Motor neuron (in vitro differentiated cells): Measurements from ENCODE around the gene CFAP97D1. TPM values are rescaled to one million over a fixed set of nuclear protein-coding genes. Genes with fewer than 3 reads are reported as not detected.
A peak's percentile ranks its signal among the peaks of the same experiment; 100 is the strongest.

Experiments used
- ATAC-seq, 8 experiments: fragments of 200-7000 bp; cut with Tn5 transposase; replicated peaks in 6 of 8; 2 replicates each; pipeline ENCODE4 v1.8.0; 2021; ENCODE audit warnings: mild to moderate bottlenecking in 8 of 8, moderate library complexity in 8 of 8
- H3K27ac ChIP-seq, 2 donors: fragments of 250-450 bp; sonication (Bioruptor Pico); 2 replicates each; pipeline ENCODE4 v1.9.0; 2021; ENCODE audit warnings: antibody characterized with exemption in 2 of 2, mild to moderate bottlenecking in 2 of 2, moderate library complexity in 1 of 2
- H3K4me1 ChIP-seq, 2 donors: fragments of 250-450 bp; sonication (Bioruptor Pico); replicated peaks in 1 of 2; 2 replicates each; pipeline ENCODE4 v1.6.1; 2021; ENCODE audit warnings: antibody characterized with exemption in 2 of 2, mild to moderate bottlenecking in 2 of 2, moderate library complexity in 1 of 2
- H3K4me3 ChIP-seq, 5 donors: fragments of 250-450 bp; sonication (Bioruptor Pico); 2 replicates each; pipeline ENCODE4 v1.9.0; 2021; ENCODE audit warnings: antibody characterized with exemption in 5 of 5, mild to moderate bottlenecking in 5 of 5, moderate library complexity in 4 of 5
- WGBS, 10 experiments: fragments of 450-650 bp; shearing (Covaris generic); methylation state at CpG; one replicate each; pipeline ENCODE4 v1.0.0; 2022; 5-methylcytosine and 5-hydroxymethylcytosine counted together
- in situ Hi-C, 9 experiments: fragments of 400-800 bp; cut with MboI; loops; one replicate each; pipeline ENCODE4 v1.15.0; 2021; ENCODE audit warnings: low sequenced_read_pairs in 9 of 9, low pct_unique_long_range_greater_than_20kb in 2 of 9; ENCODE audit not compliant: unreplicated experiment in 9 of 9
- total RNA-seq, 8 experiments: library from RNA; unstranded; fragments of 300-600 nt; gene quantifications; 2 replicates each; pipeline versions ENCODE4 v1.2.3 to v1.2.4, GENCODE V29; 2022

Gene CFAP97D1
- total RNA-seq, 8 experiments from 2014 or later, result 0.05 to 0.43 (median 0.14) TPM; not detected in 1

DNA sequence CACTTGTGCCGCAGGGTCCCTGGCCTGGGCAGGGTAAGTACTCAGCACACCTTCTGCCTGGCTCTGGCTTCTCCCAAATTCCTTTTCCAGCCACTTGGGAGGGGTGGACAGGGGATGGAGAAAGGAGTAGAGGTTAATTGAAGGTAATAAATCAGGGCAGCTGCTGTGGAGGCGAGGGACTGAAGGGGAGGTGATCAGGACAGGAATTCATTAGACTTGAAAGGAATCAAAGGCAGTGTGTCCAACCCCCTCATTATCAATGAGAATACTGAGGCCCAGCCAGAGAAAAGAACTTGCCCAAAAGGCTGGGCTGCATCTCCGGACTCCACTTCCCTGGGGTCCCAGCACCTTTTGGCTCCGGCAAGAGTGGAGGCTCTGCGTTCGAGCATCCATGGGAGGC lies 24.0 kb upstream of the CFAP97D1 start:
- WGBS, 10 experiments, result 8 to 100% (median 45%) methylated on average over 1 to 6 of the region's 6 CpGs; no CpG with 5 or more reads in 4 of the 10 experiments
- no peak overlapping the region for H3K4me3 ChIP-seq
- in situ Hi-C loops, result loop anchor here in 6 of 9 experiments (10.0 kb wide), 3 partner anchors 51 to 181 kb away; no protein-coding TSS in a partner anchor

DNA sequence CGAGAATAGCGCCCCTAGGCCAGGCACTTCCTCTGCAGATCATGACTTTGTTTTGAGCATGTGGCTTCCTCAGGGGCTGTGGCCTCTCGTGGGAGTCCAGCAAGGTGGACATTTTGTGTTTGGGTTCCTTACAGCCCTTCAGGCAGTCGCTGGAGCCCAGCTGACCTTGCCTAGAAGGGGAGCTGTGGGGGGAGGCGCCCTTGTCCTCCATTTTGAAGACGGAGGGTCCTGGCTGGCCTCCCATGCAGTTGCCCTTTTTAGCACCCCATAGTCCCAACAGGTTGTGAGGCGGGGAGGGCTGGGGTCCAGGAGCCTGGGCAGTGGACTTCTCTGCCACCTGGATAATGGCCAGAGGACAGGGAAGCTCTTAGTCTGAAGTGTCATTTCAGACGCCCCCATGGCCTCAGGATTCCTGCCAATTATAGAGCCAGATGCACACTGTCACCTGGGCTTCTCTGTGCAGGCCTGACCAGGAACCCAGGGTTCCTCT lies 23.0 kb upstream of the CFAP97D1 start:
- Histone ChIP-seq H3K27ac (no peak overlapping the region), H3K4me3 (no peak overlapping the region), H3K4me1 (peaks cover 33 to 39% of the 10 kb centered on the region in 2 donors)
- WGBS, 10 experiments, result 14 to 100% (median 61%) methylated on average over 1 to 3 of the region's 8 CpGs; no CpG with 5 or more reads in 4 of the 10 experiments
- ATAC-seq, result no peak
- in situ Hi-C loops, result loop anchor here in 6 of 9 experiments (10.0 kb wide), 3 partner anchors 52 to 182 kb away; no protein-coding TSS in a partner anchor

More for the DNA sequence above, 24.0 kb upstream of the CFAP97D1 start:
- Histone ChIP-seq H3K27ac (no peak overlapping the region), H3K4me1 (peaks cover 33 to 39% of the 10 kb centered on the region in 2 donors)
- peak in 4 of 8 experiments; percentile 10 to 21 (median 16) for ATAC-seq

DNA sequence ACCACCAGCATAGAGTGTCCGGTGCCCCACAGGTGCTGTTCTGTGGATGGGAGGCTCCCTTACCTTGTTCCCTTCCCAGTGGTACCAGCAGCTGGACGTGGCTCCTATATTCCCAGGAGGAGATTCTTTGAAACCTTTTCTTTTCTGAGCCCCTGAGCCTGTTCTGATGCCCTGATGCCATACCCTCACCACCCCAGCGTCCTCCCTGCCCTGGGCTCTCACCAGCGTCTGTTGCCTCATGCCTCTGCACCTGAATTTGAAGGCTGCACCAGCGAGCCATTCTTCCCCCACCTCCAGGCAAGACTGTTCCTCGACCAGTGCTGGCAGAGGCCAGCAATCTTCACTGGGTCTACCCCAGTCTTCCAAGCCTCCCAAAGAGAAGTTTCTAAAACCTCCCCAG lies 22.1 kb upstream of the CFAP97D1 start:
- ATAC-seq, result no peak
- in situ Hi-C loops, result loop anchor here in 6 of 9 experiments (10.0 kb wide), 3 partner anchors 53 to 183 kb away; no protein-coding TSS in a partner anchor
- peaks cover 33 to 39% of the 10 kb centered on the region in 2 donors for H3K4me1 ChIP-seq
- H3K4me3 ChIP-seq, result no peak overlapping the region
- H3K27ac ChIP-seq, result no peak overlapping the region
- WGBS, 10 experiments, result 87 to 90% methylated on average over 2 to 3 of the region's 6 CpGs; no CpG with 5 or more reads in 8 of the 10 experiments

- in situ Hi-C loops, result loop anchor here in 6 of 9 experiments (10.0 kb wide), 3 partner anchors 54 to 184 kb away; no protein-coding TSS in a partner anchor
- Histone ChIP-seq H3K4me1 (peaks cover 33 to 39% of the 10 kb centered on the region in 2 donors), H3K4me3 (no peak within 1 kb of the TSS), H3K27ac (no peak within 1 kb of the TSS)
- WGBS, 10 experiments, result 53 to 96% (median 75%) methylated on average over 4 to 11 of the region's 24 CpGs; no CpG with 5 or more reads in 2 of the 10 experiments
- ATAC-seq, result no peak
Measured at GRCh38 chr17:43758497-43759174, 21.6 kb upstream of the CFAP97D1 start, which contains the start of gene SOST. Gene SOST (minus strand): TSS chr17:43758791. CDS start chr17:43758741, 50 bp downstream.

DNA sequence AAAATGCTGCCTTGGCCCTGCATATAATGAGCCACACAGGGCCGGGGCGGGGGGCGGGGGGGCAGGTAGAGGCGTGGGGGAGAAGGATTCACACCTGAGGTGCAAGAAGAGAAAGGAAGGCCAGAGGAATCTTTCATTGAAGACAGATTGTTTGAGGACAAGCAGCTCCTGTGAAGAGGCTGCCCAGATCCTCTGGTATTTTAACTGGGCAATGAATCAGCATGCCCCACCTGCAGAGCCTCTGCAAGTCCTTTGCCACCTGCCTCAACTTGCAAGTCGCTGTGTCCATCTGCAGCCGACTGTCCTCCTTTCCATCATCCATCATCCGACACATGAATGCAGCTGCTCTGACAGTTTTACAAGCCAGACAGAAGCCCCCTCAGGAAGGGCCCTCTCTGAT lies 20.4 kb upstream of the CFAP97D1 start:
- in situ Hi-C loops, result loop anchor here in 8 of 9 experiments (10.0 kb wide), 4 partner anchors 55 to 185 kb away; no protein-coding TSS in a partner anchor
- H3K4me3 ChIP-seq, result no peak overlapping the region

DNA sequence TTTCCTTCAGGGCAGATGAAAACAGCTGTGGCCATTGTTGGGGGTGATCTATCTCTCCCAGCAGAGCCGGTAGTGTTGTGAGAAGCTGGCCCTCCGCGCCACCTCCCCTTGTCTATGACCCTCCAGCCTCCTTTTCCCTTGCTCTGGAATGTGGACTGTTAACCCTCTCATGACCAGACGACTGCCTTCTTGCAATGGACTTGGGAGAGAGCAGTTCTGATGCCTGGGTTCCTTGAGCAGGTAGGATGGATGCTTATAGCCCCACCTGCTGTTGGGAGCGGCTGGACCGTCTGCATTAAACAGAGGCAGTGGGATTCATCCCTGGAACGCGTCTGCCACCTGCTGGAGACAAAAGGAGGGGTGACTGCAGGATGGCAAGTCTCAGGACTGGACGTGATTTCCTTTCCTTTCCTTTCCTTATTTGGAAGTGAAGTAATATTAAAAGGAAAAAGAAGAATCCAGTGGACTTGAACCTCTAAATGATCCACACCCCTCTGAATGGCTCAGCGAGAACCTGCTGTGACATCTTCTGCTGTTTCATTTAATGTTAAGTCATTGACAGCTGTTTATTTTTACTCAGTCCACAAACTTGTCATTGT lies 19.9 kb upstream of the CFAP97D1 start:
- WGBS, 10 experiments, result 0 to 20% (median 0%) methylated on average over 1 to 6 of the region's 10 CpGs; no CpG with 5 or more reads in 2 of the 10 experiments
- H3K4me1 ChIP-seq, result peaks cover 24 to 35% of the 10 kb centered on the region in 2 donors
- H3K4me3 ChIP-seq, result no peak overlapping the region
- ATAC-seq, result peak; percentile 84 to 99 (median 94)
- no peak overlapping the region for H3K27ac ChIP-seq
- in situ Hi-C loops, result loop anchor here in 4 of 9 experiments (10.0 kb wide), 3 partner anchors 66 to 186 kb away; no protein-coding TSS in a partner anchor

More for the DNA sequence above, 20.4 kb upstream of the CFAP97D1 start:
- Histone ChIP-seq H3K27ac (no peak overlapping the region), H3K4me1 (peaks cover 29 to 39% of the 10 kb centered on the region in 2 donors)
- 0 to 80% (median 60%) methylated on average over 1 of the region's 7 CpGs; no CpG with 5 or more reads in 6 of the 10 experiments for WGBS, 10 experiments
- no peak for ATAC-seq

GRCh38 chr17:43766413-43767052 lies 13.7 kb upstream of the CFAP97D1 start:
- peak in 5 of 8 experiments; percentile 32 to 64 (median 36) for ATAC-seq
- no peak overlapping the region for H3K4me3 ChIP-seq
- H3K27ac ChIP-seq, result no peak overlapping the region
- in situ Hi-C loops, result loop anchor here in 4 of 9 experiments (10.0 kb wide), 3 partner anchors 72 to 192 kb away; no protein-coding TSS in a partner anchor
- 11 to 80% (median 50%) methylated on average over 1 to 7 of the region's 7 CpGs; no CpG with 5 or more reads in 2 of the 10 experiments for WGBS, 10 experiments
- no peaks in the 10 kb centered on the region for H3K4me1 ChIP-seq

GRCh38 chr17:43767053-43767712 lies 13.1 kb upstream of the CFAP97D1 start:
- WGBS, 10 experiments, result 70 to 94% (median 87%) methylated on average over 2 to 4 of the region's 6 CpGs; no CpG with 5 or more reads in 4 of the 10 experiments
- no peak overlapping the region for H3K4me3 ChIP-seq
- ATAC-seq, result no peak
- in situ Hi-C loops, result loop anchor here in 4 of 9 experiments (10.0 kb wide), 3 partner anchors 72 to 192 kb away; no protein-coding TSS in a partner anchor
- no peak overlapping the region for H3K27ac ChIP-seq
- H3K4me1 ChIP-seq, result no peaks in the 10 kb centered on the region

DNA sequence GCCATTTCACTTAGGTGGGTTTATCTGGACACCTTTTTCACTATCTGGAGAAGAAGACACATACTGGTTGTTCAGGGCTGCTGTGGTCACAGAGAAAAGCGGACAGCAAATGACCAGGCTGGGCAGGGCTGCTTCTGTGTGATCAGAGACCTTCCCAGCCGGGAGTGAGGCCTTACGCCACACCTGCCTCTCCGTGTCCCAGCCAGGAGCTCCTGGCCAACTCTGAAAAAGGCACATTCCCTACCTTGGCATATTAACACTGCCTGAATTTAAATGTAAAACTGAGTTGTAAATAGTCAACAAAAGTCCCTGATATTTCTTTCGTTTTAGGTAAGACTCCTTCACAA lies 12.5 kb upstream of the CFAP97D1 start:
- 50 to 95% (median 71%) methylated on average over 1 to 4 of the region's 5 CpGs; no CpG with 5 or more reads in 3 of the 10 experiments for WGBS, 10 experiments
- H3K27ac ChIP-seq, result no peak overlapping the region
- no peak overlapping the region for H3K4me3 ChIP-seq
- ATAC-seq, result no peak
- no peaks in the 10 kb centered on the region for H3K4me1 ChIP-seq
- in situ Hi-C loops, result loop anchor here in 4 of 9 experiments (10.0 kb wide), 3 partner anchors 73 to 193 kb away; no protein-coding TSS in a partner anchor

DNA sequence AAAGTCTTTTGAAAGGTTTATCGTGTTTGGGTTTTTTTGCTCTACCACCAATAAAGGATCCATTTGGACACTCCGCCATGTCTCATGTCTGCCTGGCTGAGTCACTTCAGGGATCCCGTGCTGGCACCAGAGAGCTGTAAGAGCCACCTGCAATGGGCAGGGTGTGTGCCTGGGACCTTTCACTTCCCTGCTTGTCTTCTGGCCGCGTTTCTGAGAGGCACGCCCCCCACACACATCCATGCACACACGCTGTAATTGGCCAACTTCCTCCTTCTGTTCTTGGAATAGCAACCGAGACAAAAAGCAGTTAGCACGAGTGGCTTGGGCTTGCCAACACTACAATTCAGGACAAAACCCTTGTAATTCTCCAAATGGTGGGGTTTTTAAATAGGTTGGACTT lies 11.9 kb upstream of the CFAP97D1 start:
- Histone ChIP-seq H3K4me3 (no peak overlapping the region), H3K27ac (no peak overlapping the region), H3K4me1 (no peaks in the 10 kb centered on the region)
- peak in 1 of 8 experiments; percentile 19 for ATAC-seq
- WGBS, 10 experiments, result 56 to 100% (median 79%) methylated on average over 1 to 7 of the region's 9 CpGs; no CpG with 5 or more reads in 3 of the 10 experiments
- in situ Hi-C loops, result loop anchor here in 4 of 9 experiments (10.0 kb wide), 3 partner anchors 74 to 194 kb away; no protein-coding TSS in a partner anchor

DNA sequence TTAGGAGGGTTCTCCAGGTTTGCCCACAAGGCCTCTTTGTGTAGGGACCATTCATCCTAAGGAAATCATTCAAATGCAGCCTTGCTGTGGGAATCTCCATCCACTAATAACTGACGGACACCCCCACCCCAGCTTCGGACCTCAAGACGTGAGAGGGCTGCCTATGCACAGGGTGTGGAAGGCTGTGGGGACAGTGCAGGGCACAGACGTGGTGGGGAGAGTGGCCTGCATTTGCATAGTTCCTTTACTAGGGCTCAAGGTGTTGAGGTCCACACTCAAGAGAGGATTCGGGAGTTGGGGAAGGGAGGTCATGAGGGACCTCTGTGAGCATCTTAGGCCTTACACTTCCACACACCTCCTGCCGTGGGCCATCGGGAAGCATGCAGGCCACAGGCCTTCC lies 11.3 kb upstream of the CFAP97D1 start:
- peak in 3 of 8 experiments; percentile 3 to 10 (median 10) for ATAC-seq
- no peaks in the 10 kb centered on the region for H3K4me1 ChIP-seq
- H3K27ac ChIP-seq, result no peak overlapping the region
- in situ Hi-C loops, result loop anchor here in 4 of 9 experiments (10.0 kb wide), 3 partner anchors 74 to 194 kb away; no protein-coding TSS in a partner anchor
- H3K4me3 ChIP-seq, result no peak overlapping the region
- WGBS, 10 experiments, result 85 to 100% (median 96%) methylated on average over 2 to 4 of the region's 7 CpGs; no CpG with 5 or more reads in 4 of the 10 experiments
